ENCODE measurements around the gene PHF19. TPM values are rescaled to one million over a fixed set of nuclear protein-coding genes. Genes with fewer than 3 reads are reported as not detected.

PHF19 gene
- total and polyA plus RNA-seq, 10 of the 15 experiments (the other 5 are each of a cell fraction or from before 2014, with no cell fraction given): 26.0 to 133 (median 87.7) TPM

DNA sequence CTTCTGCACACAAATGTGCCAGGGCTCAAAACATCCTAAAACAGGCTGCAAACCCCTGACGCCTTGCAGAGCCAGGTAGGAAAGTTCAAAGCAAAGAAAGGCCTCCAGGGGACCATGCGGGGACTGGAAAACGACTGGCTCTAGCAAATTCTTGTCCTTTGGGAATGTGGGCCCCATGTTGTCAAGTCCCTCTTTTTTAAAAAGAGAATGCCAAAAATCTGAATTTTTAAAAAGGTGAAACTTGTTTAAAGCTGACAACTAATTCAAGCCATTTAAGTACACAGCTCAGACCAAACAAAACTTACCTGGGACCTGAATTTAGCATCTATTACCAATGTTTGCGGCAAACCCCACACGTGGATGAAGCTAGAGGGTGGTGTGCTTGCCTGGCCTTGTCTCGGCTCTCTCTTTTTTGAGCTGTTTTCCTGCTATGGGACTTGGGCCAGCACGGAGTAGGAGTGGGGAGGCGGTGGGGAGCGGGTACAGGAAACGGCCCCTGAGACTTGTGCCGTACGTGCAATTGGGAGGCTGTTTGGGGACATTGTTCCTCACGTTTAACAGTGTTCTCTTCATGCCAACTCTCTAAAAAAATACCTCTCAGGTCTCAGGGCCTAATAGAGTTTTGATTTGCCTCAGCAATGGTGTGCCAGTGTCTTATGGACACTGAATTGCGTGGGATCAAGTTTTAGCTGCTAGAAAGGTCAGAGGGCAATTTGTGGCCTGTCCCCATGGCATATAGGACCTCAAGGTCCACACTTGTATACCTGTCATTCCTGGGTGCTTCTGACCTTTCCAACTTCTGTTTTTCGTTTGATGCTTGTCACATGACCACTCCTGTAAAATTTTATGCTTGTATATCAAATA, 15.1 kb upstream of the PHF19 start (continued):
- TF ChIP-seq ATF3 (IDR thresholded peaks at IDR 0.05; ENCODE audit: borderline replicate concordance, extremely low read depth, low read depth, low read length): no peak
- TF ChIP-seq, protein P1, sequence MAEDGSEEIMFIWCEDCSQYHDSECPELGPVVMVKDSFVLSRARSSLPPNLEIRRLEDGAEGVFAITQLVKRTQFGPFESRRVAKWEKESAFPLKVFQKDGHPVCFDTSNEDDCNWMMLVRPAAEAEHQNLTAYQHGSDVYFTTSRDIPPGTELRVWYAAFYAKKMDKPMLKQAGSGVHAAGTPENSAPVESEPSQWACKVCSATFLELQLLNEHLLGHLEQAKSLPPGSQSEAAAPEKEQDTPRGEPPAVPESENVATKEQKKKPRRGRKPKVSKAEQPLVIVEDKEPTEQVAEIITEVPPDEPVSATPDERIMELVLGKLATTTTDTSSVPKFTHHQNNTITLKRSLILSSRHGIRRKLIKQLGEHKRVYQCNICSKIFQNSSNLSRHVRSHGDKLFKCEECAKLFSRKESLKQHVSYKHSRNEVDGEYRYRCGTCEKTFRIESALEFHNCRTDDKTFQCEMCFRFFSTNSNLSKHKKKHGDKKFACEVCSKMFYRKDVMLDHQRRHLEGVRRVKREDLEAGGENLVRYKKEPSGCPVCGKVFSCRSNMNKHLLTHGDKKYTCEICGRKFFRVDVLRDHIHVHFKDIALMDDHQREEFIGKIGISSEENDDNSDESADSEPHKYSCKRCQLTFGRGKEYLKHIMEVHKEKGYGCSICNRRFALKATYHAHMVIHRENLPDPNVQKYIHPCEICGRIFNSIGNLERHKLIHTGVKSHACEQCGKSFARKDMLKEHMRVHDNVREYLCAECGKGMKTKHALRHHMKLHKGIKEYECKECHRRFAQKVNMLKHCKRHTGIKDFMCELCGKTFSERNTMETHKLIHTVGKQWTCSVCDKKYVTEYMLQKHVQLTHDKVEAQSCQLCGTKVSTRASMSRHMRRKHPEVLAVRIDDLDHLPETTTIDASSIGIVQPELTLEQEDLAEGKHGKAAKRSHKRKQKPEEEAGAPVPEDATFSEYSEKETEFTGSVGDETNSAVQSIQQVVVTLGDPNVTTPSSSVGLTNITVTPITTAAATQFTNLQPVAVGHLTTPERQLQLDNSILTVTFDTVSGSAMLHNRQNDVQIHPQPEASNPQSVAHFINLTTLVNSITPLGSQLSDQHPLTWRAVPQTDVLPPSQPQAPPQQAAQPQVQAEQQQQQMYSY (CRISPR knock-in tag; IDR thresholded peaks at IDR 0.05): no peak
- TF ChIP-seq ZNF274 (IDR thresholded peaks at IDR 0.05; ENCODE audit: insufficient read depth, insufficient read length): no peak
- TF ChIP-seq, protein P2, sequence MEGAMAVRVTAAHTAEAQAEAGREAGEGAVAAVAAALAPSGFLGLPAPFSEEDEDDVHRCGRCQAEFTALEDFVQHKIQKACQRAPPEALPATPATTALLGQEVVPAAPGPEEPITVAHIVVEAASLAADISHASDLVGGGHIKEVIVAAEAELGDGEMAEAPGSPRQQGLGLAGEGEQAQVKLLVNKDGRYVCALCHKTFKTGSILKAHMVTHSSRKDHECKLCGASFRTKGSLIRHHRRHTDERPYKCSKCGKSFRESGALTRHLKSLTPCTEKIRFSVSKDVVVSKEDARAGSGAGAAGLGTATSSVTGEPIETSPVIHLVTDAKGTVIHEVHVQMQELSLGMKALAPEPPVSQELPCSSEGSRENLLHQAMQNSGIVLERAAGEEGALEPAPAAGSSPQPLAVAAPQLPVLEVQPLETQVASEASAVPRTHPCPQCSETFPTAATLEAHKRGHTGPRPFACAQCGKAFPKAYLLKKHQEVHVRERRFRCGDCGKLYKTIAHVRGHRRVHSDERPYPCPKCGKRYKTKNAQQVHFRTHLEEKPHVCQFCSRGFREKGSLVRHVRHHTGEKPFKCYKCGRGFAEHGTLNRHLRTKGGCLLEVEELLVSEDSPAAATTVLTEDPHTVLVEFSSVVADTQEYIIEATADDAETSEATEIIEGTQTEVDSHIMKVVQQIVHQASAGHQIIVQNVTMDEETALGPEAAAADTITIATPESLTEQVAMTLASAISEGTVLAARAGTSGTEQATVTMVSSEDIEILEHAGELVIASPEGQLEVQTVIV (IDR thresholded peaks at IDR 0.05; ENCODE audit: borderline replicate concordance, partially characterized antibody): no peak
- TF ChIP-seq ATF2 (IDR thresholded peaks at IDR 0.05; ENCODE audit: low read length): no peak
- TF ChIP-seq IKZF2 (IDR thresholded peaks at IDR 0.05): no peak
- TF ChIP-seq RB1 (IDR thresholded peaks at IDR 0.05; ENCODE audit: borderline replicate concordance): 0 out of 2 replicates have a peak, but pooled peaks have one; percentile 46
- TF ChIP-seq ESRRA (IDR thresholded peaks at IDR 0.05; ENCODE audit: low read length): no peak
- TF ChIP-seq ZBTB40 (IDR thresholded peaks at IDR 0.05; ENCODE audit: borderline replicate concordance): no peak; the same call in 1 of the 2 replicates
- no peak for TF ChIP-seq CBX3 (IDR thresholded peaks at IDR 0.05; ENCODE audit: borderline replicate concordance, low read depth)
- TF ChIP-seq IRF4 (IDR thresholded peaks at IDR 0.05; ENCODE audit: low read depth, low read length): no peak
- no peak for TF ChIP-seq RBBP5 (conservative IDR thresholded peaks at IDR 0.05)
- TF ChIP-seq SIX5 (IDR thresholded peaks at IDR 0.05; ENCODE audit: low read depth, low read length, severe bottlenecking): no peak
- no peak for TF ChIP-seq CREM (IDR thresholded peaks at IDR 0.05; ENCODE audit: low read depth)
- TF ChIP-seq ZSCAN29 (IDR thresholded peaks at IDR 0.05): no peak
- TF ChIP-seq POLR2A (IDR thresholded peaks at IDR 0.05; ENCODE audit: low read depth, low read length): no peak
- no peak for TF ChIP-seq FOXM1 (IDR thresholded peaks at IDR 0.05; ENCODE audit: low read depth, low read length)
- no peak; the same call in 1 of the 2 replicates for TF ChIP-seq MEF2A (IDR thresholded peaks at IDR 0.05; ENCODE audit: insufficient read depth, low read depth, low read length)

Data from GM12878 (cell line).